ENCODE results near the gene SRL. TPM values are rescaled to one million over a fixed set of nuclear protein-coding genes. Genes with fewer than 3 reads are reported as not detected.

SRL gene
- total and polyA plus RNA-seq, 10 donors: 0.57 to 5.8 (median 3.1) TPM

DNA sequence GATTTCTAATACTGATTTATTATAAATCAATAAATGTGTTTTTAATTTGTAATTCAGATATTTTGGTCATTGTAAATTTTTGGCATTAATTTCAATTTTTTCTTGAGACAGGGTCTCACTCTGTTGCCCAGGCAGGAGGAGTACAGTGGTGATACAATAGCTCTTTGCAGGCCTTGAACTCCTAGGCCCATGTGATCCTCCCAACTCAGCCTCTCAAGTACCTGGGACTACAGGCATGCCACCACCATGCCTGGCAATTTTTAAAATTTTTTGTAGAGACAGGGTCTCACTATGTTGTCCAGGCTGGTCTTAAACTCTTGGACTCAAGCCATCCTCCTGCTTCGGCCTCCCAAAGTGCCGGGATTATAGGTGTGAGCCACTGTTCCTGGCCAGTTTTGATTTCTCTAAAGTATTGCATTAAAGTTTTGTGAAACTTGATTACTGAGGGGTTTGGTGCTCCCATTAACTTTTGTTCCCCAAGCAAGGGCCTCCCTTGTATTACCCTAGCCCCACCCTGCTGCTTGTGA lies 36.2 kb upstream of the SRL start:
- intact Hi-C loops (cut with DNase I; ENCODE audit: low total_unique reads): no loop called here
- Histone ChIP-seq H3K27ac (no peak overlapping the region), H3K9me3 (no peaks in the 10 kb centered on the region), H3K36me3 (no peaks in the 10 kb centered on the region), H3K4me3 (no peak overlapping the region), H3K27me3 (replicated peaks in 1 of 7) (no peaks in the 10 kb centered on the region), H3K4me1 (peaks cover 0 to 18% (median 9%) of the 10 kb centered on the region in 6 donors)
- 94 to 100% (median 97%) methylated on average over 2 of the region's 2 CpGs for WGBS, 5 donors
- no peak for DNase-seq
- TF ChIP-seq, protein P1, sequence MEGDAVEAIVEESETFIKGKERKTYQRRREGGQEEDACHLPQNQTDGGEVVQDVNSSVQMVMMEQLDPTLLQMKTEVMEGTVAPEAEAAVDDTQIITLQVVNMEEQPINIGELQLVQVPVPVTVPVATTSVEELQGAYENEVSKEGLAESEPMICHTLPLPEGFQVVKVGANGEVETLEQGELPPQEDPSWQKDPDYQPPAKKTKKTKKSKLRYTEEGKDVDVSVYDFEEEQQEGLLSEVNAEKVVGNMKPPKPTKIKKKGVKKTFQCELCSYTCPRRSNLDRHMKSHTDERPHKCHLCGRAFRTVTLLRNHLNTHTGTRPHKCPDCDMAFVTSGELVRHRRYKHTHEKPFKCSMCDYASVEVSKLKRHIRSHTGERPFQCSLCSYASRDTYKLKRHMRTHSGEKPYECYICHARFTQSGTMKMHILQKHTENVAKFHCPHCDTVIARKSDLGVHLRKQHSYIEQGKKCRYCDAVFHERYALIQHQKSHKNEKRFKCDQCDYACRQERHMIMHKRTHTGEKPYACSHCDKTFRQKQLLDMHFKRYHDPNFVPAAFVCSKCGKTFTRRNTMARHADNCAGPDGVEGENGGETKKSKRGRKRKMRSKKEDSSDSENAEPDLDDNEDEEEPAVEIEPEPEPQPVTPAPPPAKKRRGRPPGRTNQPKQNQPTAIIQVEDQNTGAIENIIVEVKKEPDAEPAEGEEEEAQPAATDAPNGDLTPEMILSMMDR (IDR thresholded peaks at IDR 0.05 in 8 of 11, conservative IDR thresholded peaks at IDR 0.05 in 3 of 11): no peak
- TF ChIP-seq POLR2AphosphoS5 (IDR thresholded peaks at IDR 0.05) (no peak), POLR2A (IDR thresholded peaks at IDR 0.05) (no peak)

DNA sequence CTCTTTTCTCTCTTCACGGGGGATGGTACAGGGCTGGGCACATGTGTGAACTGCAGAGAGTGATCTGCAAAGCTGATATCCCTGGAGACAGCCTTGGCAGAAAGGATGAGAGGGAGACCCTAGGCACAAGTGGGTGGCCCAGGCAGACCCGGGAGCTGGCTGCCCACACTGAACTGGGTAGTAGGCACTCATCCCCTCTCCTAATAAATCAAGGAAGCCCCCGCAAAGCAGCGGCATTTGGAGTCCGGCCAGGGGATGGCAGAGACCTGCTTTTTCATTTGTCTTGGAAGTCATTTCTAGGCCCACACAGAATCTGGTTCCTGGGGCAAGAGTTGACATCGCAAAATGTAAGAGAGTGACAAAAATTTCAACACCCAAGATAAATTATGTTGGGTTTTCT lies 34.0 kb upstream of the SRL start:
- intact Hi-C loops (cut with DNase I; ENCODE audit: low total_unique reads): no loop called here
- TF ChIP-seq, protein P1 (IDR thresholded peaks at IDR 0.05 in 8 of 11, conservative IDR thresholded peaks at IDR 0.05 in 3 of 11): no peak
- TF ChIP-seq POLR2AphosphoS5 (IDR thresholded peaks at IDR 0.05): no peak
- TF ChIP-seq POLR2A (IDR thresholded peaks at IDR 0.05): no peak
- WGBS, 5 donors: 81 to 93% (median 90%) methylated on average over 6 of the region's 6 CpGs
- no peak overlapping the region for H3K4me3 ChIP-seq
- H3K36me3 ChIP-seq: no peaks in the 10 kb centered on the region
- no peak overlapping the region for H3K27ac ChIP-seq
- H3K9me3 ChIP-seq: no peaks in the 10 kb centered on the region
- H3K27me3 ChIP-seq (replicated peaks in 1 of 7): no peaks in the 10 kb centered on the region
- peaks cover 4 to 31% (median 14%) of the 10 kb centered on the region in 6 donors for H3K4me1 ChIP-seq
- DNase-seq: no peak

DNA sequence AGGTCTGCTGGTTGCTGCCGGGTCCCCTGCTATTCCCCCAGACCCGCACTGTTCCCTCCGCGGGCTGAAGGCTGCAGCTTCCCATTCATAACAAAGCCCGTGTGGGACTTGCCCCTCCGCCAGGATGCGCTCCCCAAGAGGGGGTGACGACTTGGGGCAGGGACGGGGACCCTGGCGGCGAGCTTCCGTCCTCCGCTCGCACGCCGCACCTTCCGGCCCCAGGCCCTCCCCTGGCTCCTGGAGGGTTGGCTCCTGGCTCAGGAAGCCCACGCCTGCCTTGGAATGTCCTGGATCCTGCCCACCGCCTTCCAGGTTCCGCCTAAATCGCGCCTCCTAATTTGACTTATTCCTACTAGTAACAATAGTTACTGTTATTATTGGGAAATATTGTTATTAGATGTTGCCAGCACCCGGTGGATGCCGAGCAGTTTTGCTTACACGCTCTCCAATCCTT lies 32.0 kb upstream of the SRL start:
- Histone ChIP-seq H3K9me3 (no peaks in the 10 kb centered on the region), H3K36me3 (no peaks in the 10 kb centered on the region), H3K27me3 (replicated peaks in 1 of 7) (no peaks in the 10 kb centered on the region), H3K27ac (peak overlapping the region; percentile 80 to 95 (median 88)), H3K4me3 (peak overlapping the region; percentile 88 to 100 (median 99)), H3K4me1 (peaks cover 10 to 45% (median 20%) of the 10 kb centered on the region in 6 donors)
- intact Hi-C loops (cut with DNase I; ENCODE audit: low total_unique reads): no loop called here
- 1 to 8% (median 3%) methylated on average over 12 to 25 of the region's 25 CpGs for WGBS, 5 donors
- DNase-seq: peak; percentile 89
- peak in 2 of 3 donors; percentile 64 to 74 for TF ChIP-seq POLR2AphosphoS5 (IDR thresholded peaks at IDR 0.05)
- no peak for TF ChIP-seq POLR2A (IDR thresholded peaks at IDR 0.05)
- TF ChIP-seq, protein P1 (IDR thresholded peaks at IDR 0.05 in 8 of 11, conservative IDR thresholded peaks at IDR 0.05 in 3 of 11): peak in 8 of 11 experiments; percentile 12 to 57 (median 36)

DNA sequence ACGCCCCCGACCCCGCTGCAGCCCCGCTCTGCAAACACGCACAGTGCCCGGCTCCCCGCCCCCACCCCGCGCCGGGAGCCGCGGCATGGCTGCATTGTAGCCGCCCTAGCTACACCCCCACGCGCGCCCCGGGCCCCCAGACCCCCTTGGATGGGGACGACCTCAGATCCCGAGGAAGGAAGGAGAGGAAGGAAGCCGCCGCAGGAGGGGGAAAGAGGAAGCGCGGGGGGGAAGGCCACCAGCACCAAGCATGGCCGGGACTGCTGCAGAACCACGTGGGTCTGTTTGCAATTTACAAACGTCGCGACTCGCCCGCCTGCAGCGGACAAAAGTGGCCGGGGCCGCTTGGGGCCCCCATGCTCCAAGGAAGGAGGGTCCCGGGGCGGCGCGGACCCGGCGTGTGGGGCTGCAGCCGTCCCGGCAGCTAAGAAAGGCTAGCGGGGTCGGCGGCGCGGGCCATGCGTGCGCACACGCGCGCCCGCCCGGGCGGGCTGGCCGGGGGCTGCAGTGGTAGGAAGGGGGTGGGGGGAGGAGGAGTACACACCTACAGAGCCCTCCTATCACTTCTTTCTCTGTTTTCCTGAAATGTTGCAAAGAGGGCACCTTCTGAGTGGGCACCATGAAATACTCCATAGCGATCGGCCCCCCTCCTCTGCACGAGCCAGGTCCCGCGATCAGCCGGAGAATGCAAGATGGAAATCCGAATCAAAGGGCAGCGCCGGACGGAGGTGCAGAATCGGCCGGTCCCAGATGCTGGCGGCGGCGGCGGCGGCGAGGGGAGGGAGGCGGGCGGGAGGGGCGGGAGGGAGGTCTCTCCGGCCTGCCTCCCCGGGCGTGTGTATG lies 30.5 kb upstream of the SRL start:
- Histone ChIP-seq H3K4me1 (peaks cover 10 to 45% (median 20%) of the 10 kb centered on the region in 6 donors), H3K27ac (peak overlapping the region; percentile 69 to 95 (median 90)), H3K27me3 (replicated peaks in 1 of 7) (no peaks in the 10 kb centered on the region), H3K36me3 (no peaks in the 10 kb centered on the region), H3K9me3 (no peaks in the 10 kb centered on the region), H3K4me3 (peak overlapping the region; percentile 88 to 100 (median 99))
- peak; percentile 93 for DNase-seq
- intact Hi-C loops (cut with DNase I; ENCODE audit: low total_unique reads): no loop called here
- TF ChIP-seq POLR2AphosphoS5 (IDR thresholded peaks at IDR 0.05): no peak
- TF ChIP-seq, protein P1 (IDR thresholded peaks at IDR 0.05 in 8 of 11, conservative IDR thresholded peaks at IDR 0.05 in 3 of 11): peak in 2 of 11 experiments; percentile 2 to 11
- no peak for TF ChIP-seq POLR2A (IDR thresholded peaks at IDR 0.05)
- 0 to 1% (median 1%) methylated on average over 16 to 77 of the region's 79 CpGs for WGBS, 5 donors
